Limb (tissue), 2 donors: ENCODE data around the gene ABCA8.
A peak's percentile ranks its signal among the peaks of the same experiment; 100 is the strongest.

Experiments
- DNase-seq, 2 donors: peaks; one replicate each; pipeline ENCODE4 v3.0.0-alpha.2; 2016; ENCODE audit errors: extremely low spot score in 2 of 2

The ABCA8 gene

GRCh38 chr17:68870976-68871375 lies 84.2 kb downstream of the ABCA8 start:
- DNase-seq = no peak

GRCh38 chr17:68870161-68870826 lies 84.9 kb downstream of the ABCA8 start:
- no peak for DNase-seq

- peak in 1 of 2 donors; percentile 18 for DNase-seq
Observed at GRCh38 chr17:68868708-68869107, 86.5 kb downstream of the ABCA8 start.

GRCh38 chr17:68867759-68868516 lies 87.3 kb downstream of the ABCA8 start:
- no peak for DNase-seq

GRCh38 chr17:68865584-68865983 lies 89.6 kb downstream of the ABCA8 start:
- DNase-seq = no peak

GRCh38 chr17:68863091-68863652 lies 92.0 kb downstream of the ABCA8 start:
- DNase-seq = no peak

GRCh38 chr17:68861602-68862001 lies 93.6 kb downstream of the ABCA8 start:
- DNase-seq = no peak

- no peak for DNase-seq
Observed at GRCh38 chr17:68860941-68861340, 94.3 kb downstream of the ABCA8 start.

GRCh38 chr17:68854452-68854851 lies 100.7 kb downstream of the ABCA8 start:
- DNase-seq = peak in 1 of 2 donors; percentile 73

GRCh38 chr17:68853439-68853838 lies 101.8 kb downstream of the ABCA8 start:
- no peak for DNase-seq

GRCh38 chr17:68853036-68853435 lies 102.2 kb downstream of the ABCA8 start:
- DNase-seq = peak in 1 of 2 donors; percentile 50

- peak in 1 of 2 donors; percentile 47 for DNase-seq
Observed at GRCh38 chr17:68851890-68852289, 103.3 kb downstream of the ABCA8 start.

GRCh38 chr17:68850749-68851510 lies 104.3 kb downstream of the ABCA8 start:
- peak in 1 of 2 donors; percentile 42 for DNase-seq

GRCh38 chr17:68849673-68850610 lies 105.2 kb downstream of the ABCA8 start:
- peak in 1 of 2 donors; percentile 42 for DNase-seq

GRCh38 chr17:68847711-68848110 lies 107.5 kb downstream of the ABCA8 start:
- DNase-seq = no peak

- DNase-seq = no peak
Observed at GRCh38 chr17:68843522-68843921, 111.7 kb downstream of the ABCA8 start.

GRCh38 chr17:68840073-68840472 lies 115.1 kb downstream of the ABCA8 start:
- no peak for DNase-seq

GRCh38 chr17:68835071-68835470 lies 120.1 kb downstream of the ABCA8 start:
- no peak for DNase-seq

GRCh38 chr17:68834328-68834836 lies 120.8 kb downstream of the ABCA8 start:
- DNase-seq = no peak

GRCh38 chr17:68832109-68832802 lies 122.9 kb downstream of the ABCA8 start:
- no peak for DNase-seq
